HG03108 (cell line): Measurements from ENCODE around the gene SGMS2.
"Not testable (repeated sequence)": the region's sequence is repeated elsewhere in the genome, so short reads cannot be mapped to it uniquely, and the experiment has no call there.

Source experiments
- ATAC-seq: cut with Tn5 transposase; IDR thresholded peaks from one replicate; pipeline ENCODE4 v1.9.1; 2021; ENCODE audit warnings: moderate library complexity; ENCODE audit not compliant: unreplicated experiment

Gene SGMS2

DNA sequence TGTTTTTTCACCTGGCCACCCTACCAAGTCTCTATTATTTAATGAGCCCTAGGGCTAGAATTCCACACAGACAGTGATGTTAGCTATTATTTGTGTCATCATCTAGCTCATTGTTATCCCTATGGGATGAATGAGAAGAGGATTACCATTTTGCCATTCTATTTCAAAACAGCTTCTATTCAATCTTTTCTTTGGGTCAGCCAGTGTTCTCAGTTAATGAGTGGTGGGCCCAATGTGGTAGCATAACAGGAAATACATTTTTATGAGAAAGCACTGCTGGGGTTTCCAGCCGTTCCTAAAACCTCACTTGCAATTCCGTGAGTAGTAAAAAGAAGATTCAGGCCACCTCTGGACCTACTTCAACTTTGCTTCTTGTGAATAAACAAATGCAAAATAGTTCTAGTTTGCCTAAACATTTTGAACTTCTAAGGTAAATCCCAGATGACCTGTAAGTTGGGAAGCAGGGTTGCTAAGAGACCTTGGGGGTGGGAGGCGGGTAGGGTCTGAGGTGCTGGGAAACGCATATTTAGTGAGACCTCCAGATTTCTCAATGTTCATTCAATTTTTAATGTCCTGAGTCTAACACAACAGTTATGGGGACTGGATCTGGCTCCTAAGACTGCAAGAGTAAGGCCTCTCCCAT lies 81.8 kb downstream of the SGMS2 start:
- no peak for ATAC-seq

DNA sequence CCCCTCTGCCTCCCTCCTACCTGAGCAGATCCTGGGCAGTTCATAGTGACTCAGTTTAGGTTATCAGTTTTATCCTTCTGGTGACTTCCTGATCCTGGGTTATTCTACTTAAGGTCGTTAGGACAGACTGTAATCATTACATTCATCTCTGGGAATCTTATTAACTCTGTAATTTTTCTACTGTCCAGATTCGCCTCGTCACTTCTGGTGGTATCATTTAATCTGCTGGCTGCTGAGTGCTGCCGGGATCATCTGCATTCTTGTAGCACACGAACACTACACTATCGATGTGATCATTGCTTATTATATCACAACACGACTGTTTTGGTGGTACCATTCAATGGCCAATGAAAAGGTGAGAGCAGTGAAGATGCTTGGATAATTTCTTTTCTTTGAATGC lies 83.6 kb downstream of the SGMS2 start:
- no peak for ATAC-seq

DNA sequence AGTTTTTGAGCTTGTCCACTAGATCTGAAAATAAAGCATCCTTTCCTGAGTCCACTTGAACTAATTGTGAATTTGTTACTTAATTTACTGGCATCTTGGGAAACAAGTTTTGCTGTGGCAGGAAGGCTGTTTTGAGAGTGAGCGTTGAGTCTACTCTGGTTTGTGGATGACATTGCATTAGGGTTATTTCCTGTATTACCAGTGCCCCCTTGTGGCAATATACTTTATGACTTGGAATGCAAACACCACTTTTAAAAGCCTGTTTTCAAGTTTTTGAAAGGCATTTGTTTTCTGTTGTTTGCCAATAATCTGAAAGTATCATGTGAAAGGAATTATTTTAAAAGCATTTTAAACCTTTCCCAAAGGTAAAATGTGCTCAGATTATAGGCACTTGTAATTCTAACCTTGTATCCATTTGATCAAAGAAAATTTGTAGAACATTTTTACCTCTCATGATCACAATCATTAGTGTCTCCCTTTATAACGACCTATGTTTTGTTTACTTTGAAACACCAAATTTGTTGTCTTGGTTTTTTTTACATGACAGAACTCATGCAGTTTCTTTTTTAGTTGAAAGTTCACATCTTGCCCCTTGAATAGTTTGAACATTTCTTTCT lies 88.7 kb downstream of the SGMS2 start:
- ATAC-seq: peak; percentile 84

DNA sequence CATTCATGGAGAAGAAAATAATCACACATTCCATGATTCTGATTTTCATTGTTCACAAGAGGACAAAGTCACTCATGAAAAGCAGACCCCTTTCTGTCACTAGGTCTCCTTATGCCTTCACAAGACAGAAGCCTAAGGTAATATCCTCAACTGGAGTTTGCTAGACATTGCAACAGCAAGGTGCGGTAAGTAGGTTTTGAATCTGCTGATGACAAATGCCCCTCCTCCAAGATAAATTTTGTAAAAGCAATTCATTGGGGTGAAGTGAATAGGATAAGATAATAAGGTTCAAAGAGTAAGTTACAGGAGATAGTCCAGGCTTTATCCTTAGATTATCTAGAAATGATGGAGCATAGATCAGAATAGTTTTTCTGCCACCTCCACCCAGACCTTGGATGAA lies 90.5 kb downstream of the SGMS2 start:
- no peak for ATAC-seq

DNA sequence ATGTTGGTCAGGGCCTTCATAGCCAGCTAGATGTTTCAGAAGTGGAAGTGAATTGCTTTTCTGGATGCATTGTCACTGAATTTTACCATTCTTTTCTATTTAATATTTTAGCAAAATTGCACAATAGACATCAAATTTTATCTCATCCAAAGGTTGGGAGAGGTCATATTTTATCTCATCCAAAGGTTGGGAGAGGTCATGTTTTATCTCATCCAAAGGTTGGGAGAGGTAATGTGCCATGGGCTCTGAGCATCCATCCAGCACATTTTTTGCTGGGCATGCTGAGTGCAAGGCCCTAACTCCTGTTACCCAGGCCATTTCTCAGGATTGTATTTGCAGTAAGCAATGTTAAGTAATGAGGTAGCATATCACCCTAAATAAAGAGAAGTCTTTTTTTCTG lies 91.9 kb downstream of the SGMS2 start:
- no peak for ATAC-seq

DNA sequence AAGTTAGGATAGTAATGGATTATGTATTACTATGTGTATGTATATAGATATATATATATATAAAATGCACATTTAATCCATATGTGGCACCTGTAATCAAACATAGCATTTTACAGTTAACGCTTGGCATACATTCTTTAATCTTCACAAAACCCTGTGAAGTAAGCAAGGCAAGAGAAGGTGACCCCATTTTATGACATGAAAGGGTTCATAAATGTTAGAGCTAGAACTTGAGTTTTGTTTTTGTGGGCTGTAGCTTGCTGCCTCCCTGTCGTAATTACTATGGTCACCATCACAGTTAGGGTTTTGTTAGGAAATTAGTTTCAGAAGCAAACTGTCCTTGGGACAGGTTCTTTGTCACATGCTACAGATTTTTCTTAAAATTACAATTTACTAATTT lies 92.8 kb downstream of the SGMS2 start:
- ATAC-seq: no peak

DNA sequence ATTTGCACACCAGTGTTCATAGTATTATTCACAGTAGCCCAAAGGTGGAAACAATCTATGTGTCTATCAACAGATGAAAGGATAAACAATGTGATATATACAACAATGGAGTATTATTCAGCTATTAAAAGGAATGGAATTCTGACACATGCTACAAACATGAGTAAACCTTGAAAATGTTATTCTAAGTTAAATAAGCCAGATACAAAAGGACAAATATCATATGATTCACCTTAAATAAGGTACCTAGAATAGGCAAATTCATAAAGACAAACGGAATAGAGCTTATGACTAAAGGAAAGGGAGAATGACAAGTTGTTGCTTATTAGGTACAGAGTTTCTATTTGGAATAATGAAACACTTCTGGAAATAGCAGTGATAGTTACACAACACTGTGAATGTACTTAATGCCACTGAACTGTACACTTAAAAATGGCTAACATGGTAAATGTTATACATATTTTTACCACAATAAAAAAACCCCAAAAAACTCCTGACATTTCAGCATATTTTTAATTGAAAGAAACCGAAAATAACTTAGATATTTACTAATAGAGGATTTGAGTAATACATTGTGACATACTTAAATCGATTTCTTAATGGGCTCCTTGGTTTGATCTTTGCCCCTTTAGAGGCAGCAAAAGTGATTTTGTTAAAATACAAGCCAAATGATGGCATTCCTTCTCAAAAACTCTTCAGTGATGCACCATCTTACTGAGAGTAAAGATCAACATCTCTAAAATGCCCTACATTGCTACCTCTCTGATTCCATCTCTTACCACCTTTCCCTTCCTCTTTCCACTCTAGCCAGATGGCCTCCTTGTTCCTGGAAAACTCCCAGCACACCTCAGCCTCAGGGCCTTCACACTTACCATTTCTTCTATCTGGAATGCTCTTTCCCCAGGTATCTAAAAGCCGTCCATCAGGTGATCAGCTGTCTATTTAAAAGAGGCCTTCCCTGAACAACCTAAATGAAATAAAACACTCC lies 98.0 kb downstream of the SGMS2 start:
- ATAC-seq: no peak

DNA sequence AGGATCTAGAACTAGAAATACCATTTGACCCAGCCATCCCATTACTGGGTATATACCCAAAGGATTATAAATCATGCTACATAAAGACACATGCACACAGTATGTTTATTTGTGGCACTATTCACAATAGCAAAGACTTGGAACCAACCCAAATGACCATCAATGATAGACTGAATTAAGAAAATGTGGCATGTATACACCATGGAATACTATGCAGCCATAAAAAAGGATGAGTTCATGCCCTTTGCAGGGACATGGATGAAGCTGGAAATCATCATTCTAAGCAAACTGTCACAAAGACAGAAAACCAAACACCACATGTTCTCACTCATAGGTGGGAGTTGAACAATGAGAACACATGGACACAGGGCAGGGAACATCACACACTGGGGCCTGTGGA lies 101.0 kb downstream of the SGMS2 start:
- not testable (repeated sequence) for ATAC-seq

DNA sequence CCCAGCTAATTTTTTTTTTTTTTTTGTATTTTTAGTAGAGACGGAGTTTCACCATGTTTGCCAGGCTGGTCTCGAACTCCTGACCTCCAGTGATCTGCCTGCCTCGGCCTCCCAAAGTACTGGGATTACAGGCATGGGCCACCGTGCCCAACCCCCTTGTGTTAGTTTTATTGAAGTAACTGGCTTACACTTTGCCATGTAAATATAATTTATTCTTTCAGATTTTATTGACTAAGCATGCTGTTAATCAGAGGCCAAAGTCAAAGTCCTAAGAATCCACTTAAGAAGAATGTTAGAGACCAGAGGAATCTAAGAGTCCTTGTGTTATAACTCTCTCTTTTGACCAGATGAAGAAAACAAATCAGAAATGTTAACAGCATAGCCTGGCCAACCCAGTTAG lies 102.1 kb downstream of the SGMS2 start:
- not testable (repeated sequence) for ATAC-seq

DNA sequence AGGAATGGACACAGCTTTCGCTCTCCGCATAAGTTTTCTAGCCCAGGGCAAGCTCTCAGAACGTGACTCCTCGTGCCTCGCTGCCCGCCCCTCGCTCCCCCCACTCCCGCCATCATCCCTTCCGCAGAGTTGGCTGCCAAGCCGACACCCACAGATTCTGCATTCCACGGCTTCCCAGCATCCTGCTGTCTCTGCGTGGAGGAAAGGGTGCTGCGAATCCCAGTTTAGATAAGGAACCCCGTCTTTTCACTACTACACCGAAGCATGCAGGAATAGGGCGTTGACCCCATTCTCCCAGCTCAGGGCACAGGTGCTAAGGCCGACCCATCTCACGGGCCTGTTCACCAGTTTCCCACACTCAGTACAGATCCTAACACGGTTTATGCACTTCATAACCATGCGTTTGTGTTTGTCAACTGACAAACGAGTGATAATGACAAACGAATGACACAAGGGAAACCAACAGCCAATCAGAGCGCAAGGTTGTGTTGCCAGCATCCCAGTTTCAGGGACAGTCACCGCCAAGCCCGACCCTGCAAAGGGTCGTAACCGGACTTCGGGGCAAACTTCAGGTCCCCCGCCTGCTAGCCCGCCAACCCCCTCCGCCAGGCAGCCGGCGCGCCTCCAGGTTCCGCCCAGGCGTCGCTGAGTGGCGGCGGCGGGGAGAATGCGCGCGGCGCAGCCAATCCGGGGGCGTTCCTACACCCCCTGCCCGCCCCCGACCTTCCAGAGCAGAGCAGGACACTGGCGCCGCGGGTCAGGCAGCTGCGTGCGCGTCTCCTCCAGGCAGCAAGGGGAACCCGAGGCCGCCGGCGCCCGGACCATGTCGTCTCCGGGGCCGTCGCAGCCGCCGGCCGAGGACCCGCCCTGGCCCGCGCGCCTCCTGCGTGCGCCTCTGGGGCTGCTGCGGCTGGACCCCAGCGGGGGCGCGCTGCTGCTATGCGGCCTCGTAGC lies 106.4 kb downstream of the SGMS2 start, which contains the start of gene CYP2U1:
CYP2U1 (plus strand) TSS at position 729 of the 954 bp plus-strand sequence; CDS start at position 824, 95 bp downstream.
- peak; percentile 97 for ATAC-seq

DNA sequence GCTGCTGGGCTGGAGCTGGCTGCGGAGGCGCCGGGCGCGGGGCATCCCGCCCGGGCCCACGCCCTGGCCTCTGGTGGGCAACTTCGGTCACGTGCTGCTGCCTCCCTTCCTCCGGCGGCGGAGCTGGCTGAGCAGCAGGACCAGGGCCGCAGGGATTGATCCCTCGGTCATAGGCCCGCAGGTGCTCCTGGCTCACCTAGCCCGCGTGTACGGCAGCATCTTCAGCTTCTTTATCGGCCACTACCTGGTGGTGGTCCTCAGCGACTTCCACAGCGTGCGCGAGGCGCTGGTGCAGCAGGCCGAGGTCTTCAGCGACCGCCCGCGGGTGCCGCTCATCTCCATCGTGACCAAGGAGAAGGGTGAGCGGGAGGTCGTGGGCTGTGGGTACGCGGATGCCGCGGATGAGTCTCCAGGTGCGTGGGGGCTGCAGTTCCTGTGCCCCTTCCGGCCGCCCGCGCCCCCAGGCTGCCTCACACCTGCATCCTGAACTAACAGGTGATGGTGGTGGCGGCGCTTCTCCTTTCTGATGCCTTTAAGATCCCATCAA lies 107.1 kb downstream of the SGMS2 start:
- ATAC-seq: peak; percentile 18

DNA sequence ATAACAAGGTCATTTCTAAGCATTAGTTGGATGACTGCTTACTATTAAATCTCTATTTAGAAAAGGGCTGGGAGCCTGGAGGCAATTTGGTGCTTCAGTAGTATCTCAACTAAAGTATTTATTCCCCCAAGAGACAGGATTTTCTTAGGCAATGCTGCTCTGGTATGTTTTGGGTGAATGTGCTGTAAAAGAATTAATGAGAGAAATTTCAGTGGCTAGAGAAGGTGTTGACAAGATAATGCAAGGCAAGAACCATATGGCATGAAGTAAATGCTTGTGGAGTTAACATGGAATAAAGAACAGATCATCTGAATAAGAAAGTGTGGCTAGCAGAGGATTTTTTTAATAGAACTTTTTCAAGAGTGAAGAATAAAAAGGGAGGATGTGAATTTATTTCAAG lies 110.5 kb downstream of the SGMS2 start:
- no peak for ATAC-seq

DNA sequence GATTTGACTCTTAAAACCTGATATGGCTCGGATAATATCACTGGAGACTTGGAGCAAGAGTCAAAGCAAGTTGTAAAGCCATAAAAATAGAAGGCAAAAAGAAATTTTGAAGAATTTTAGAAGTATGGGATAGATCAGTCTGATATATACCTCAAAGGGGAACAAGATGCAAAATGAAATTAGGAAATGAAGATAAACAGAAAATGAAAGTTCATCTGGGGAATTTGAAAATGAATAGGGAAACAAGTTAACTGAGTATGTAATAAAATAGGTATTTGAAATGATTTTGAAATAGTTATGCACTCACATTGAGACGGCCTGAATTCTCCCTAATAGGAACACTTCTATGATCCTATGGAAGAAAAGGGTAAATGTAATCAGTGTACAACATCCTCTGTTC lies 112.3 kb downstream of the SGMS2 start:
- ATAC-seq: peak; percentile 55

DNA sequence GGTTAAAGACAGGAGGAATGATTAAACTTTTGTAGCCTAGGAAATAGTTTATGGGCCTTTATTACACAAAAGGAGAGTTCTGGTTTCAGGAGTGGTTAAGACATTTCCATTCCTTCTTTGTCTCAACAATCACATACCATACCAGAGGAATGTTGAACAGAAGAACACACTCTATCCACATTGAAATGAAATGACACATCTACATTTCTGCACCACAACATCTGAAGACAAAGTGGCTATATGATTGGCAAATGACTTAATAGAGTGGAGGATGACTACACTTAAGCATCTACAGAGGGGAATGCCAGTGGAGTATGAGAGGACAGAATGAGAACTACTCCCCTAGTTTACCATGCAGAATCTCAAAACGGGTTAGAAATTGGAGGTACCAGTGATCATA lies 114.6 kb downstream of the SGMS2 start:
- ATAC-seq: no peak

DNA sequence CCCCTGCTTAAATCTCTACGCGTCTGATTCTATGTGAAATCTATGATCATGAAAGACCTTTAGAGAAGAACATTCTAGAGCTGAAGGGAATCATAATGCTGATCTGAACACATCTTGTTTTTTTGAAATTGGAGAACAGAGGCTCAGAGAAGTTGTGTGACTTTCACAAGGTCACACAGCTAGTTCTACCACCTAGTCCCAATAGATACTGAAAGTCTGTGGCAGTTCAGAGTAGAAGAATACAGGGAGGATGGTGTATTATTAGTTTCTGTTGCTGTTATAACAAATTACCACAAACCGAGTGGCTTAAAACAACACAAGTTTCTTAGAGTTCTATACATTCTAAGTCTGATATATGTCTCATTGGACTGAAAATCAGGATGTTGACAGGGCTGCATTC lies 121.1 kb downstream of the SGMS2 start:
- no peak for ATAC-seq

DNA sequence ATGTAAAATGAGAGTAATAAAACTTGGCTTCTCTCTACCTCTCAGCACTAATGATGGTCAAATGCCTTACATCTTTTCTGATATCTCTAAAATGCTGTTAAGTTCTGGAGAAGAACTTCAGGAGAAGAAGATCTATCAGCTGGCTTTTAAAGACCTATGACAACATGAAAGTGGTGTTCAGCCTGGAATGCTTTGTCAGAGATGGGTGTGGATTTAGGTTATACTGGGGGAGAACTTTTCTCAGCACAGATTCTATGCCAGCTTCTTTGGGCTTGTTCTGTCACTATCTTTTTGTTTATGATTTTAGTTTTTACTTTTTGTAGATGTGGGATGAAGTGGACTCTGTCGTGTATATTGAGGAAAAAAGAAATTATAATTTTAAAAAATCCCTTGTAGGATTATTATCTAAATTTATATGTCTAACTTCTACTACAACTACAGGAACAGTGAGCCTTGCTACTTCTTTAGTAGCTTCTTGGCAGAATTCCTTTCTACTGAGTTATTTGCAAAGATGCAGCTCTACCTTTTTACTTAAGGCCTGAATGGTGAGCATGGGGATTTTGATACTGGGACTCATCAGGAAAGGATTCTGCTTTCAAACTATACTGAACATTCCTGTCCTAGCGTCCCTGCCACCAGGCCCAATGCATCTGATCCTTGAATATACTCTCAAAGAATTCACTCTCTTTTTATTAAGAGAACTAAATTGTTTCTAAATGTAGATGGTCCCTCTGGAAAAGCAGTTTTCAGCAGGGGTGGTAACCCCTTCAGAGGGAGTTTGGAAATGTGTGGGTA lies 126.2 kb downstream of the SGMS2 start:
- ATAC-seq: no peak

DNA sequence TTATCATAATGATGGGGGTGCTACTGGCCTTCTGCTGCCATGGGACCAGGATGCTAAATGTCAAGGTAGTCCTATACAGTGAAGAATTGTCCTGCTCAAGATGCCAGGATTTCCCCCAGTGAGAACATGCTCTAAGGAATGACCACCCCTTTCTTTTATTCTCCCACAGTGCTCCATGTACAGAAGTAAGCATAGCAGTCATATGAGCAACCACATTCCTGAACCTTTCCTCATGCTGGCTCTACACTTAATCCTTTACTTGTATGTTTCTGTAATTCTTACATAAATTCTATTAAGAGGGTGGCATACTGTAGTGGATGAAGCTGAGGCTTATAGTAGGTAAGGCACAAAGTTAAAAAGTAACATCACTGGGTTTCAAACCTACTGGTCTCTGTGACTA lies 126.8 kb downstream of the SGMS2 start:
- no peak for ATAC-seq

DNA sequence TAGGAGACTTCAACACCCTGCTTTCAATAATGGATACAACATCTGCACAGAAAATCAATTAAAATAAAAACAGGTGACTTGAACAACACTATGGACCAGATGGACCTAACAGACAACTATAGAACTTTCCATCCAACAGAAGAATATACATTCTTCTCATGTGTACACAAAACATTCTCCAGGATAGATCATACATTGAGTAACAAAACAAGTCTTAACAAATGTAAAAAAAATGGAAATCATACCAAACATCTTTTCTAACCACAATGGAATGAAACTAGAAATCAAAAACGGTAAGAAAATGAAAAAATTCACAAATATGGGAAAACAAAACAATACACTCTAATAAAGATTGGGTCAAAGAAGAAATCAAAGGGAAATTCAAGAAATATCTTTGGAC lies 131.3 kb downstream of the SGMS2 start:
- no peak for ATAC-seq
